ENCODE data around the gene SEL1L3.
A peak's percentile ranks its signal among the peaks of the same experiment; 100 is the strongest.

Gene SEL1L3

GRCh38 chr4:25889589-25890503 lies 27.1 kb upstream of the SEL1L3 start:
- H3K27ac Mint-ChIP-seq: no peak overlapping the region

GRCh38 chr4:25888781-25889180 lies 26.0 kb upstream of the SEL1L3 start:
- no peak overlapping the region for H3K27ac Mint-ChIP-seq

More at GRCh38 chr4:25889589-25890503, 27.1 kb upstream of the SEL1L3 start:
- Mint-ChIP-seq H3K36me3 (ENCODE audit: insufficient read depth) (no peaks in the 10 kb centered on the region), H3K4me1 (ENCODE audit: low read depth in 2 of 2) (no peaks in the 10 kb centered on the region), H3K27me3 (no peaks in the 10 kb centered on the region), H3K9me3 (no peaks in the 10 kb centered on the region), H3K4me3 (no peak overlapping the region)
- DNase-seq (no peak), ATAC-seq (replicated peaks) (no peak)

GRCh38 chr4:25884031-25884782 lies 21.4 kb upstream of the SEL1L3 start:
- no peaks in the 10 kb centered on the region for H3K4me1 Mint-ChIP-seq (ENCODE audit: low read depth in 2 of 2)
- H3K36me3 Mint-ChIP-seq (ENCODE audit: insufficient read depth): no peaks in the 10 kb centered on the region
- H3K9me3 Mint-ChIP-seq: peaks cover 0 to 4% of the 10 kb centered on the region in 2 donors
- ATAC-seq (replicated peaks) (no peak), DNase-seq (no peak)
- H3K27ac Mint-ChIP-seq: no peak overlapping the region
- H3K4me3 Mint-ChIP-seq: no peak overlapping the region
- H3K27me3 Mint-ChIP-seq: peaks cover 5 to 16% of the 10 kb centered on the region in 2 donors

More at GRCh38 chr4:25888781-25889180, 26.0 kb upstream of the SEL1L3 start:
- Mint-ChIP-seq H3K36me3 (ENCODE audit: insufficient read depth) (no peaks in the 10 kb centered on the region), H3K27me3 (no peaks in the 10 kb centered on the region), H3K4me1 (ENCODE audit: low read depth in 2 of 2) (no peaks in the 10 kb centered on the region), H3K4me3 (no peak overlapping the region), H3K9me3 (no peaks in the 10 kb centered on the region)
- ATAC-seq (replicated peaks) (no peak), DNase-seq (no peak)

- H3K4me1 Mint-ChIP-seq (ENCODE audit: low read depth in 2 of 2): no peaks in the 10 kb centered on the region
- H3K4me3 Mint-ChIP-seq: no peak overlapping the region
- no peak for ATAC-seq (replicated peaks)
Measured at GRCh38 chr4:25883565-25883964, 20.8 kb upstream of the SEL1L3 start.

GRCh38 chr4:25882226-25882625 lies 19.4 kb upstream of the SEL1L3 start:
- peaks cover 0 to 4% of the 10 kb centered on the region in 2 donors for H3K9me3 Mint-ChIP-seq
- ATAC-seq (replicated peaks) (no peak), DNase-seq (no peak)
- H3K4me3 Mint-ChIP-seq: no peak overlapping the region
- no peaks in the 10 kb centered on the region for H3K36me3 Mint-ChIP-seq (ENCODE audit: insufficient read depth)
- peaks cover 5 to 16% of the 10 kb centered on the region in 2 donors for H3K27me3 Mint-ChIP-seq
- H3K4me1 Mint-ChIP-seq (ENCODE audit: low read depth in 2 of 2): no peaks in the 10 kb centered on the region
- no peak overlapping the region for H3K27ac Mint-ChIP-seq

More at GRCh38 chr4:25883565-25883964, 20.8 kb upstream of the SEL1L3 start:
- Mint-ChIP-seq H3K9me3 (peaks cover 0 to 4% of the 10 kb centered on the region in 2 donors), H3K36me3 (ENCODE audit: insufficient read depth) (no peaks in the 10 kb centered on the region), H3K27ac (no peak overlapping the region), H3K27me3 (peaks cover 5 to 16% of the 10 kb centered on the region in 2 donors)
- DNase-seq: no peak

- H3K4me1 Mint-ChIP-seq (ENCODE audit: low read depth in 2 of 2): no peaks in the 10 kb centered on the region
- peaks cover 5 to 16% of the 10 kb centered on the region in 2 donors for H3K27me3 Mint-ChIP-seq
- H3K4me3 Mint-ChIP-seq: no peak overlapping the region
- DNase-seq (no peak), ATAC-seq (replicated peaks) (no peak)
- H3K36me3 Mint-ChIP-seq (ENCODE audit: insufficient read depth): no peaks in the 10 kb centered on the region
- H3K9me3 Mint-ChIP-seq: peaks cover 0 to 4% of the 10 kb centered on the region in 2 donors
- no peak overlapping the region for H3K27ac Mint-ChIP-seq
Measured at GRCh38 chr4:25881193-25881592, 18.4 kb upstream of the SEL1L3 start.

- H3K36me3 Mint-ChIP-seq (ENCODE audit: insufficient read depth): no peaks in the 10 kb centered on the region
- ATAC-seq (replicated peaks) (no peak), DNase-seq (no peak)
- peaks cover 0 to 4% of the 10 kb centered on the region in 2 donors for H3K9me3 Mint-ChIP-seq
- no peak overlapping the region for H3K27ac Mint-ChIP-seq
- H3K4me3 Mint-ChIP-seq: no peak overlapping the region
- no peaks in the 10 kb centered on the region for H3K4me1 Mint-ChIP-seq (ENCODE audit: low read depth in 2 of 2)
- peaks cover 5 to 16% of the 10 kb centered on the region in 2 donors for H3K27me3 Mint-ChIP-seq
Measured at GRCh38 chr4:25879991-25880651, 17.3 kb upstream of the SEL1L3 start.

- no peak overlapping the region for H3K4me3 Mint-ChIP-seq
- H3K4me1 Mint-ChIP-seq (ENCODE audit: low read depth in 2 of 2): no peaks in the 10 kb centered on the region
- ATAC-seq (replicated peaks): no peak
Measured at GRCh38 chr4:25879587-25879986, 16.8 kb upstream of the SEL1L3 start.

GRCh38 chr4:25879091-25879584 lies 16.4 kb upstream of the SEL1L3 start:
- no peaks in the 10 kb centered on the region for H3K36me3 Mint-ChIP-seq (ENCODE audit: insufficient read depth)
- DNase-seq (no peak), ATAC-seq (replicated peaks) (no peak)
- no peak overlapping the region for H3K27ac Mint-ChIP-seq
- H3K4me1 Mint-ChIP-seq (ENCODE audit: low read depth in 2 of 2): no peaks in the 10 kb centered on the region
- no peak overlapping the region for H3K4me3 Mint-ChIP-seq
- peaks cover 5 to 16% of the 10 kb centered on the region in 2 donors for H3K27me3 Mint-ChIP-seq
- peaks cover 0 to 4% of the 10 kb centered on the region in 2 donors for H3K9me3 Mint-ChIP-seq

More at GRCh38 chr4:25879587-25879986, 16.8 kb upstream of the SEL1L3 start:
- Mint-ChIP-seq H3K36me3 (ENCODE audit: insufficient read depth) (no peaks in the 10 kb centered on the region), H3K27me3 (peaks cover 5 to 16% of the 10 kb centered on the region in 2 donors), H3K27ac (no peak overlapping the region), H3K9me3 (peaks cover 0 to 4% of the 10 kb centered on the region in 2 donors)
- no peak for DNase-seq

GRCh38 chr4:25878676-25879075 lies 15.9 kb upstream of the SEL1L3 start:
- Mint-ChIP-seq H3K27me3 (peaks cover 5 to 16% of the 10 kb centered on the region in 2 donors), H3K4me1 (ENCODE audit: low read depth in 2 of 2) (no peaks in the 10 kb centered on the region), H3K36me3 (ENCODE audit: insufficient read depth) (no peaks in the 10 kb centered on the region), H3K27ac (no peak overlapping the region), H3K4me3 (no peak overlapping the region), H3K9me3 (peaks cover 0 to 4% of the 10 kb centered on the region in 2 donors)
- DNase-seq: no peak
- peak; percentile 40 for ATAC-seq (replicated peaks)

- Mint-ChIP-seq H3K36me3 (ENCODE audit: insufficient read depth) (no peaks in the 10 kb centered on the region), H3K4me1 (ENCODE audit: low read depth in 2 of 2) (peaks cover 0 to 4% of the 10 kb centered on the region in 2 donors), H3K4me3 (no peak overlapping the region), H3K27me3 (peaks cover 5 to 15% of the 10 kb centered on the region in 2 donors), H3K27ac (peak overlapping the region in 1 of 2 donors; percentile 51), H3K9me3 (peaks cover 0 to 4% of the 10 kb centered on the region in 2 donors)
- DNase-seq (no peak), ATAC-seq (replicated peaks) (no peak)
Measured at GRCh38 chr4:25875281-25875745, 12.5 kb upstream of the SEL1L3 start.

GRCh38 chr4:25874655-25875054 lies 11.9 kb upstream of the SEL1L3 start:
- Mint-ChIP-seq H3K9me3 (peaks cover 0 to 2% of the 10 kb centered on the region in 2 donors), H3K27me3 (peaks cover 2 to 11% of the 10 kb centered on the region in 2 donors), H3K4me3 (no peak overlapping the region), H3K27ac (no peak overlapping the region), H3K4me1 (ENCODE audit: low read depth in 2 of 2) (peaks cover 0 to 4% of the 10 kb centered on the region in 2 donors), H3K36me3 (ENCODE audit: insufficient read depth) (no peaks in the 10 kb centered on the region)
- no peak for DNase-seq
- no peak for ATAC-seq (replicated peaks)

GRCh38 chr4:25873632-25874129 lies 10.9 kb upstream of the SEL1L3 start:
- ATAC-seq (replicated peaks) (no peak), DNase-seq (no peak)
- no peaks in the 10 kb centered on the region for H3K36me3 Mint-ChIP-seq (ENCODE audit: insufficient read depth)
- no peak overlapping the region for H3K27ac Mint-ChIP-seq
- H3K27me3 Mint-ChIP-seq: peaks cover 0 to 7% of the 10 kb centered on the region in 2 donors
- H3K4me1 Mint-ChIP-seq (ENCODE audit: low read depth in 2 of 2): peaks cover 0 to 4% of the 10 kb centered on the region in 2 donors
- no peaks in the 10 kb centered on the region for H3K9me3 Mint-ChIP-seq
- no peak overlapping the region for H3K4me3 Mint-ChIP-seq

Measured in effector memory CD8-positive, alpha-beta T cell (primary cell).